ENCODE measurements around the gene DNASE1. TPM values are rescaled to one million over a fixed set of nuclear protein-coding genes. Genes with fewer than 3 reads are reported as not detected.

The DNASE1 gene
- total RNA-seq, 1 donor from 2014 or later, result 12.2 TPM

DNA sequence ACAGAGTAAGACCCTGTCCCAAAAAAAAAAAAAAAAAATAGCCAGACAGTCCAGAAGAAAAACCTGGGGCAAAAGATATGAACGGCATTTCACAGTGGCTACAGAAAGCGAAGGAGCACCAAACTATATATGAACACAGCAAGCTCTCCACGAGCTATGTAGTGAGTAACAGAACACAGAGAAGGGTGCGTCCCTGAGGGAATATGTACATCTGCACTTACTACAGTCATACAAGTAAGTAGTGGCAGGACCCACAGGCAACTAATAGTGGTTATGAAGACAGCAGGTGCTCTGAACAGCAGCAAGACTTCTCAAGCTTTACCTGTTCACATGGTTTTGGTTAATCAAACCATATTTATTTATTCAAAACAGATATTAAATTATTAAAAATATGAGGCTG, 47.0 kb downstream of the DNASE1 start:
- TF ChIP-seq, protein P1, sequence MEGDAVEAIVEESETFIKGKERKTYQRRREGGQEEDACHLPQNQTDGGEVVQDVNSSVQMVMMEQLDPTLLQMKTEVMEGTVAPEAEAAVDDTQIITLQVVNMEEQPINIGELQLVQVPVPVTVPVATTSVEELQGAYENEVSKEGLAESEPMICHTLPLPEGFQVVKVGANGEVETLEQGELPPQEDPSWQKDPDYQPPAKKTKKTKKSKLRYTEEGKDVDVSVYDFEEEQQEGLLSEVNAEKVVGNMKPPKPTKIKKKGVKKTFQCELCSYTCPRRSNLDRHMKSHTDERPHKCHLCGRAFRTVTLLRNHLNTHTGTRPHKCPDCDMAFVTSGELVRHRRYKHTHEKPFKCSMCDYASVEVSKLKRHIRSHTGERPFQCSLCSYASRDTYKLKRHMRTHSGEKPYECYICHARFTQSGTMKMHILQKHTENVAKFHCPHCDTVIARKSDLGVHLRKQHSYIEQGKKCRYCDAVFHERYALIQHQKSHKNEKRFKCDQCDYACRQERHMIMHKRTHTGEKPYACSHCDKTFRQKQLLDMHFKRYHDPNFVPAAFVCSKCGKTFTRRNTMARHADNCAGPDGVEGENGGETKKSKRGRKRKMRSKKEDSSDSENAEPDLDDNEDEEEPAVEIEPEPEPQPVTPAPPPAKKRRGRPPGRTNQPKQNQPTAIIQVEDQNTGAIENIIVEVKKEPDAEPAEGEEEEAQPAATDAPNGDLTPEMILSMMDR (IDR thresholded peaks at IDR 0.05), result no peak
- Mint-ChIP-seq H3K9me3 (ENCODE audit: low read depth) (no peaks in the 10 kb centered on the region), H3K36me3 (ENCODE audit: low read depth) (no peaks in the 10 kb centered on the region), H3K4me3 (ENCODE audit: unreplicated experiment) (no peak overlapping the region), H3K4me1 (ENCODE audit: low read depth) (peaks cover 5% of the 10 kb centered on the region), H3K27me3 (ENCODE audit: low read depth) (no peaks in the 10 kb centered on the region), H3K27ac (ENCODE audit: unreplicated experiment) (no peak overlapping the region)
- DNase-seq (ENCODE audit: low spot score), result no peak

DNA sequence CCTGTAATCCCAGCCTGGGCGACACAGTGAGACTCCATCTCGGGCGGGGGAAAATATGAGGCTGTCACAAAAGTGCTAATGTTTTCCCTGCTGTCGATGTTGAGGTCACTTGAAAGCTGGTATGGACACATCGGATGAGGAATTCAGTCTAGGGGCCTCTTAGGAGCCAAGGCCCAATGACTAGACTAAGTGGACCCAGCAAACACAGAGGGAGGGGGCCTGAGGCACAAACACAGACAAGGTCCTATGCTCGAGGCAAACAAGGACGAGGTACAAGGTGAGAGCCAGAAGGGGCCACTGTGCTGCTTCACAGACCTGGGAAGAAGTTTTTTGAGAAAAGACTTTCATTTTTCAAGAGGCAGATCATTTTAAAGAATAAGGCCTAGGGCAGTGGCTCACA, 47.6 kb downstream of the DNASE1 start:
- Mint-ChIP-seq H3K9me3 (ENCODE audit: low read depth) (no peaks in the 10 kb centered on the region), H3K4me3 (ENCODE audit: unreplicated experiment) (no peak overlapping the region), H3K36me3 (ENCODE audit: low read depth) (no peaks in the 10 kb centered on the region), H3K27me3 (ENCODE audit: low read depth) (no peaks in the 10 kb centered on the region), H3K27ac (ENCODE audit: unreplicated experiment) (no peak overlapping the region), H3K4me1 (ENCODE audit: low read depth) (no peaks in the 10 kb centered on the region)
- no peak for DNase-seq (ENCODE audit: low spot score)
- TF ChIP-seq, protein P1 (IDR thresholded peaks at IDR 0.05), result no peak

DNA sequence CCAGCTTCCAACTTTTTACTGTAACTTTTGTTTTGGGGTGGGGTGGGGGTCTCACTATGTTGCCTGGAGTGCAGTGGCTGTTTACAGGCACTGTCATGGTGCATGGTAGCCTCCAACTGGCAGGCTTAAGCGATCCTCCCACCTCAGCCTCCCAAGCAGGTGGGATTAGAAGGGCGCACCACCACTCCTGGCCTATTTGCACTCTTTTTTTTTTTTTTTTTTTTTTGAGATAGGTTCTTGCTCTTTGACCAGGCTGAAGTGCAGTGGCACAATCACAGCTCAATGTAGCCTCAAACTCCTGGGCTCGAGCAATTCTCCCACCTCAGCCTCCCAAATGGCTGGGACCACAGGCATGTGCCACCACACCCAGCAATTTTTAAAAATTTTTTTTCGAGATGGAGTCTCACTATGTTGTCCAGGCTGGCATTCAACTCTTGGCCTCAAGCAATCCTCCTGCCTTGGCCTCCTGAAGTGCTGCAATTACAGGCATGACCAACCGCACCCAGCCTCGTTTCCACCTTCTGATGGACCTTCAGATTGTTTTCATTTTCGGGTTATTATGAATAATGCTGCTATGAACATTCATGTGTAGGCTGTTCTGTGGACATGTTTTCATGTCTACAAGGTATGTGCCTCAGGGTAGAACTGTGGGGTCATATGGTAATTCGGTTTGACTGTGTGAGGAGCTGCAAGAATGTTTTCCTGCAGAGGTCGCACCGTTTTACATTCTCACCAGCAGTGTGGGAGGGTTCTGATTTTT, 51.9 kb downstream of the DNASE1 start:
- Mint-ChIP-seq H3K4me1 (ENCODE audit: low read depth) (no peaks in the 10 kb centered on the region), H3K27me3 (ENCODE audit: low read depth) (no peaks in the 10 kb centered on the region), H3K27ac (ENCODE audit: unreplicated experiment) (no peak overlapping the region), H3K9me3 (ENCODE audit: low read depth) (no peaks in the 10 kb centered on the region), H3K36me3 (ENCODE audit: low read depth) (no peaks in the 10 kb centered on the region), H3K4me3 (ENCODE audit: unreplicated experiment) (no peak overlapping the region)
- TF ChIP-seq, protein P1 (IDR thresholded peaks at IDR 0.05), result no peak
- no peak for DNase-seq (ENCODE audit: low spot score)

Other genes starting within 250 kb of the DNASE1 start
- 2.0 to 2.7 TPM (median 2.5 TPM) in 3 replicates for gene ZNF597, start 211.2 kb upstream of the DNASE1 start, total RNA-seq
- 46.5 to 51.1 TPM (median 47.2 TPM) in 3 replicates for gene NAA60, start 211.0 kb upstream of the DNASE1 start, total RNA-seq
- gene C16orf90, start 159.2 kb upstream of the DNASE1 start, total RNA-seq, result not detected in 3 replicates
- gene CLUAP1, start 153.7 kb upstream of the DNASE1 start, total RNA-seq, result 19.3 to 21.8 TPM (median 20.6 TPM) in 3 replicates
- 0.05 to 0.24 TPM (median 0.12 TPM) in 3 replicates for gene NLRC3, start 77.3 kb upstream of the DNASE1 start, total RNA-seq
- 9.3 to 11.8 TPM (median 9.9 TPM) in 3 replicates for gene SLX4, start 43.1 kb upstream of the DNASE1 start, total RNA-seq
- gene TRAP1, start 62.8 kb downstream of the DNASE1 start, total RNA-seq, result 54.2 to 81.1 TPM (median 60.6 TPM) in 3 replicates
- gene CREBBP, start 226.0 kb downstream of the DNASE1 start, total RNA-seq, result 59.2 to 64.0 TPM (median 60.7 TPM) in 3 replicates